Daoy (cell line): ENCODE results near the gene CCDC187. TPM values are rescaled to one million over a fixed set of nuclear protein-coding genes. Genes with fewer than 3 reads are reported as not detected.
"Not testable (repeated sequence)": the region's sequence is repeated elsewhere in the genome, so short reads cannot be mapped to it uniquely, and the experiment has no call there.

Source experiments
- DNase-seq: peaks from one replicate; pipeline ENCODE4 v3.0.0-alpha.2; 2015; ENCODE audit warnings: low read depth
- total RNA-seq: library from RNA; depleted of rRNA; stranded (reverse); fragments of >200 nt; shearing (Covaris generic); gene quantifications from 2 replicates; pipeline ENCODE4 v1.2.3, GENCODE V29; 2014

The CCDC187 gene
- total RNA-seq, 1 experiment from 2014 or later = not detected

GRCh38 chr9:136267261-136268111 lies 36.4 kb downstream of the CCDC187 start:
- DNase-seq = peak; percentile 92

GRCh38 chr9:136266641-136267040 lies 37.3 kb downstream of the CCDC187 start:
- DNase-seq = not testable (repeated sequence)

- no peak for DNase-seq
These were observed 38.1 kb downstream of the CCDC187 start for GRCh38 chr9:136265561-136266355.

GRCh38 chr9:136264441-136265405 lies 39.2 kb downstream of the CCDC187 start:
- DNase-seq = no peak

DNA sequence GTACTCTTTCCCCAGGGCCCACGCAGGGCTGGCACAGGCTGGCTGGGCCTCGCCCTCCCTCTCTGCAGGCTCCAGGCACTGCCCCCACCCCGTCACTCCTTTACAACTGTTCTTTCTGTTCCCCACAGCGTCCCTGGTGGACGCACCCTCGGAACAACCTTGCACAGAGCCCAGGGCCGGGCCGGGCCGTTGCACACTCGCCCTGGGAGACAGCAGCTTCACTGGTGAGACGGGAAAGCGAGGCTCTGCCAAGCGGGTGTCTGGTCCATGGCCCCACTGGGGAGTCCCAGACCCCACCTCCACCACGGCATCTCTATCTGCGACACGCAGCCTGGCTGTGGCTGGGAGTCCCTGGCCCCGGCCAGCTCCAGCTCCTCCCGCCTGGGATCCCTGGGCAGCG lies 39.9 kb downstream of the CCDC187 start:
- no peak for DNase-seq

- DNase-seq = no peak
These were observed 41.2 kb downstream of the CCDC187 start for GRCh38 chr9:136262671-136263178.

DNA sequence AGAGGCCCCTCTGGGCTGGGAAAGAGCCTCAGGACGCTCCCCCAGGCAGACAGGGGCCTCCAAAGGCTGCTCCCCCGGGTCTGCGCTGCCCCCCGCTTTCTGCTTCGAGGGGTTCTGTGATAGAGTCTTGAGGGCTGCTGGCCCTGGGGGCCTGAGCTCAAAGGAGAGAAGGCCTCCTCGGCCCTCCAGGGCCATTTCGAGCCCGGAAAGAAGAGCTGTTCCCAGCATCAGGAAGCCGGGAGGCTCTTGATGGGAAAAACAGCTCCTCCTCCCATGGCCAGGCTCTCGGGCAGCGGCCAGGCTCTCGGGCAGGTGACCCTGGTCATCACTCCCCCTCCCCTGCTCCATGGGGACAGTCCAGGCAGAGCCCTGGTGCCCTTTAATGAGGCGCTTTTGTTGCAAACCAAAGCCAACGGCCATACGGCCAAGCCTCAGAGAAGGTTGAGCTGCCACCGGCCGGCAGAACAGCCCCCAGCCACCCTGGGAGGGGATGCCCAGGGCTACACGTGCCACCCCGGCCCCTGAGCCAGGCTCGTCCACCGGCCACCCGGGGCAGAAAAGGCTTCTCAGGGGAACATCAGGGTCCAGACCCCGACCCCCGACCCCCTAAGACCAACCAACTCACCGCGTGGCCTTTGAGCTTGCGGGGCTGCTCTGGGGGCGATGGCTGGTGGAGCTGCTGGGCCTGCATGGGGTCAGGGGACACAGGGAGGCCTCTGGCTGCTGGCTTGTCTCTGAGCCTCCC lies 42.0 kb downstream of the CCDC187 start:
- no peak for DNase-seq

- no peak for DNase-seq
These were observed 42.9 kb downstream of the CCDC187 start for GRCh38 chr9:136260936-136261472.

- DNase-seq = no peak
These were observed 43.4 kb downstream of the CCDC187 start for GRCh38 chr9:136260521-136260920.

- DNase-seq = no peak
These were observed 44.1 kb downstream of the CCDC187 start for GRCh38 chr9:136259836-136260235.

- no peak for DNase-seq
These were observed 44.4 kb downstream of the CCDC187 start for GRCh38 chr9:136259517-136259813.

DNA sequence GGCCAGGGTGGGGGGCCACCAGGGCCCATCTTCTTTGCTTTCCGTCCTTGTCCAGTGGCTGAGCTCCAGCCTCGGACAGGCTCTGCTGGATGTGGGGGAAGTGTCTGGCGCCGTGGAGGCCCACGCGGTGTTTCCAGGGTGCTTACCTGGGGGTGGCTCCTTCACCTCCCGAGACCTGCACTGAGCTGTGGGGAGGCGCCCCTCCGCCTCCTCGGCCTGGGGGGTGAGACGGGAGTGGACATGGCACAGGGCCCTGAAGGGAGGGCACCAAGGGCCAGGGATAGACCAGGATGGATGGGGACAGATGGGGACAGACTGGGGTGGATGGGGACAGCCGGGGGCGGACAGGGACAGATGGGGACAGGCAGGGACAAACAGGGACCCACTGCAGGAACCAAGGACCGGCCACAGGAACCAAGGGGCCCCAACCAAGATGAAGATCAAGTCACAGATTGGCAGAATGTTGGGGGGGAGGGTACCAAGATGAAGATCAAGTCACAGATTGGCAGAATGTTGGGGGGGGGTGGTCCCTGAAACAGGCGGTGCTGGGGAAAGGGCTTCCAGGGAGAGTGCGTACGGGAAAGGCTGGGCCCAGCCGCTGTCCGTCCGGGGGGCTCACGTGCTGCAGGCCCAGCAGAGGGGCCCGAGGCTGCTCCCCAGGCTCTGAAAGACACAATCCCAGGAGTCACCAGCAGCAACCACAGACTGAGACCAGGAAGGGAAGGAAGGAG lies 44.9 kb downstream of the CCDC187 start:
- DNase-seq = no peak

- DNase-seq = no peak
These were observed 45.6 kb downstream of the CCDC187 start for GRCh38 chr9:136258299-136258625.

DNA sequence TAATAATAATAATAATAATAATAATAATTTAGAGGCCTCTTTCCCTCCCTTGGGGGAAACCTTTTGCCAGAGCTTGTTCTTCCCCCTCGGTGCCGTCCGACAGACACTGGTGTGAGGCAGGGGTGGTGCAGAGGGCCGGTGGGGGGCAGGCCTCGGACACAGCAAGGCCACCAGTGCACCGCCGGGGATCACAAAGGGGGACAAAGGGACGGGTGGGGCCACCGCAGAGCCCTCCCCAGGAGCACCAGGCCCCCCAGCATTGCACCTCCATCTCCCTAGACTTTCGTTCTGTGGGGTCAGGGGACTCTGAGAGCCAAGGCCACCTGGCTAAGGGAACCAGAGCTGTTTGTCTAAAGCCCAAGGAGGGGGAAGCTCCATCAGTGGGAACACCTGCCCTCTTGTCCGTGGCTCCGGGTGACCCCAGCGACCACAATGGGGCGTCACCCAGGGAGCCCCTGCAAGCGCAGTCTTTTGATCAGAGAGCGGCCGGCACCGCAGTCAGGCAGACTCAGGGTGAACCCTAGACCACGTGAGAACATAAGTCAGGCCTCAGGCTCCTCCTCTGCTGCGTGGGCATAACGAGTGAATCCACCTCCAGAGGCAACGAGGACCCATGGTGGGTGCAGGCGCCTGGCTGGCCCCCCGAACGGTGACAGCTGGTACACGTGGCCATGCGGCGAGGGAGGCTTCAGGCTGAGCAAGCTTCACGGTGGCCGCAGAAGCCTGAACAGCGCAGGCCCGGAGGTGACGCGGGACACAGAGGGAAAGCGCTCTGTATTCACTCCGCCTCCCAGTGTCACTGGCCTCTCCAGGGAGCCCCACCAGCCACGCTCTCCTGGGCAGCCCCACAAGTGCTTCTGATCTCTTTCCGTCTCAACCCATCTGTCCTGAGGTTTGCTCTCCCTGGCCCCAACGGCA lies 46.3 kb downstream of the CCDC187 start:
- no peak for DNase-seq

GRCh38 chr9:136255896-136256890 lies 47.7 kb downstream of the CCDC187 start:
- no peak for DNase-seq

GRCh38 chr9:136255166-136255538 lies 48.7 kb downstream of the CCDC187 start:
- peak; percentile 94 for DNase-seq

DNA sequence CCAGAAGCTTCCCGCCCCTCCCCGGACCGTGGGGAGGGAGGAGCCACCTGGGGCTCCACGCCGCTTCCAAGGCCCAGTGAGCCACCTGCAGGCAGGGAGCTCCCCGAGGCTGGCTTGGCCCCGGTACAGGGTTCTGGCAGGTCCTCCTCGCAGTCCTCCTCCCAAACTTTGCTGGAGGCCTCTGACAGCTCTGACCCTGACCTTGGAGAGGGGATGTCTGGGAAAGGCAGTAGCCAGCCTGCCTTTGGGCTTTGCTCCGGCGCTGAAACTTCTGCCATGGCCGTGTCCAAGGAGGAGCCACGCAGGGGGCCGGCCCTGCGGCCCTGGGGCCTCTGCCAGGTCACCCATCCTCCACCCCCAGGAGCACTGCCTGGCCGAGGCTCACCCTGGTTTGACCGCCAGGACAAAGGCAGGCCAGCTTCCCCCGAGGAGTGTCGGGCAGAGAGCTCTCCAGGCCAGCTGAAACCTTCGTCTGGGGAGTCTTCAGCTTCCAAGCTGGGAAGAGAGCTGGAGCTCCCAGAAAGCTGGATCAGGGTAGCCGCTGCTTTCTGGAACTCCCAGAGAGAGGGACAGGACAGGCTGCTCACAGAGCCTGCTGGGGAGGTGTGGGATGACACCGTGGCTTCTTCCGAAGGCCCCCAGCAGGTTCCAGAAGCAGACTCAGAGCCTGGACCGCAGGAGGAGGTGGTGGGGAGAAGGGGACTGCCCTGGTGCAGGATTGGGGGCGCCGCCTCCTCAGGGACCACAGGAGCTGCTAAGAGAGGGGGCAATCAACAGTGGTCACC lies 49.3 kb downstream of the CCDC187 start:
- DNase-seq = peak; percentile 53
